ENCODE data around the gene TEKT1. TPM values are rescaled to one million over a fixed set of nuclear protein-coding genes. Genes with fewer than 3 reads are reported as not detected.
A peak's percentile ranks its signal among the peaks of the same experiment; 100 is the strongest.
"Not testable (repeated sequence)": the region's sequence is repeated elsewhere in the genome, so short reads cannot be mapped to it uniquely, and the experiment has no call there.

Gene TEKT1
- total RNA-seq, 8 experiments from 2014 or later = 0.05 to 17.0 (median 0.17) TPM; not detected in 3

GRCh38 chr17:6779411-6779810 is 52.1 kb downstream of the TEKT1 start:
- WGBS, 10 experiments = 0 to 60% (median 36%) methylated on average over 1 to 2 of the region's 2 CpGs; no CpG with 5 or more reads in 4 of the 10 experiments

DNA sequence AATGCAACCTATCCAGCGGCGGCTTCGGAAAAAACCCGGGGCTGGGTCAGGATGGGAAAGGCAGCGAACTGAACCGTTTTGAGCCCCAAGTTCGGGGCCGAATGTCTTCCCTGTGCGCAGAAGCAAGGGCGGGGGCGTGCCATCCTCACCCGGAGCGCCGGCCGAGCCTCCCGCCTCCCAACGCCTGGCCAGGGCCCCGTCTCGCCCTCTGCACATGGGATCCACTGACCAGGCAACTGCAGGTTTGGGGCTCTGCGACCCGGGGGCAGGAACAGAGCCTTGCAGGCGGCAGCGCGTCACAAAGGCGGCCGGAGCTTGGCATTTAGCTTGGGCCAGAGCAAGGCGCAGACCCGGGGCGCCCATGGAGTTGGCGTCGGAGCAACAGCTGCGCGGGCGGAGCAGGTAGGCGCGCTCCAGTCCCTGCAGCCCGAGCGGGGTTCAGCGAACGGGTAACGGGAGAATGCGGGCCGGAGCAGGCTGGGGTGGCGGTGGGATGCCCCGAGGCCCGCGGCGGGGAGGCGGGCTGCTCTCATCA is 55.6 kb downstream of the TEKT1 start, which contains the start of gene FBXO39:
Gene FBXO39 (plus strand): TSS at position 345 of the 535 bp plus-strand sequence. CDS start 3,654 bp downstream, outside the sequence.
- H3K27ac ChIP-seq = no peak within 1 kb of the TSS
- peaks cover 0 to 4% of the 10 kb centered on the region in 2 donors for H3K4me1 ChIP-seq (replicated peaks in 1 of 2)
- H3K4me3 ChIP-seq = no peak within 1 kb of the TSS
- peak in 1 of 8 experiments; percentile 60 for ATAC-seq (replicated peaks in 6 of 8)
- in situ Hi-C loops (cut with MboI; ENCODE audit: low pct_unique_long_range_greater_than_20kb in 2 of 9, low sequenced_read_pairs in 9 of 9, unreplicated experiment in 9 of 9) = no loop called here
- WGBS, 10 experiments = 0 to 25% (median 4%) methylated on average over 4 to 11 of the region's 49 CpGs; no CpG with 5 or more reads in 6 of the 10 experiments

More at GRCh38 chr17:6779411-6779810, 52.1 kb downstream of the TEKT1 start:
- H3K4me3 ChIP-seq = no peak overlapping the region
- H3K4me1 ChIP-seq (replicated peaks in 1 of 2) = peaks cover 0 to 4% of the 10 kb centered on the region in 2 donors
- in situ Hi-C loops (cut with MboI; ENCODE audit: low pct_unique_long_range_greater_than_20kb in 2 of 9, low sequenced_read_pairs in 9 of 9, unreplicated experiment in 9 of 9) = no loop called here
- no peak for ATAC-seq (replicated peaks in 6 of 8)
- no peak overlapping the region for H3K27ac ChIP-seq

GRCh38 chr17:6774906-6775305 is 56.6 kb downstream of the TEKT1 start:
- WGBS, 10 experiments = 30 to 97% (median 83%) methylated on average over 2 to 7 of the region's 8 CpGs; no CpG with 5 or more reads in 1 of the 10 experiments
- not testable (repeated sequence) for ATAC-seq (replicated peaks in 6 of 8)

DNA sequence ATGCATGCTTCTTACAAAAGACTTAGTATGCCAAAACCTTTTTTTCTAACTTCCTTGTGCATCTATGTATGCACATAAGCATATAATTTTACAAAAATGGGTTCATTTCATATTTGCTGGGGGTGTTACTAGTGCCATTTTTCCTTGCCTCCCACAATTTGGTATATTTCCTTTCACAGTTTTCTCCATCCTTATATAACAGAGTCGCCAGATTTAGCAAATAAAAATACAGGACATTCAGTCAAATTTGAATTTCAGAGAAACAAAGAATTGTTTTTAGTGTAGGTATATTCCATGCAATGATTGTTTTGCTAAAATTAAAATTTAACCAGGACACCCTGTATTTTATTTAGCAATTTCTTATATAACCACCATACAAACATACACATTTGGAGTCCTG is 59.5 kb downstream of the TEKT1 start:
- no peak overlapping the region for H3K27ac ChIP-seq
- ATAC-seq (replicated peaks in 6 of 8) = no peak
- WGBS, 10 experiments = 40 to 100% (median 56%) methylated on average over 1 of the region's 1 CpG; no CpG with 5 or more reads in 3 of the 10 experiments
- no peak overlapping the region for H3K4me3 ChIP-seq
- peaks cover 0 to 4% of the 10 kb centered on the region in 2 donors for H3K4me1 ChIP-seq (replicated peaks in 1 of 2)
- in situ Hi-C loops (cut with MboI; ENCODE audit: low pct_unique_long_range_greater_than_20kb in 2 of 9, low sequenced_read_pairs in 9 of 9, unreplicated experiment in 9 of 9) = no loop called here

More at GRCh38 chr17:6774906-6775305, 56.6 kb downstream of the TEKT1 start:
- H3K4me1 ChIP-seq (replicated peaks in 1 of 2); in situ Hi-C loops (cut with MboI; ENCODE audit: low pct_unique_long_range_greater_than_20kb in 2 of 9, low sequenced_read_pairs in 9 of 9, unreplicated experiment in 9 of 9); H3K27ac ChIP-seq; H3K4me3 ChIP-seq: not testable (repeated sequence)

GRCh38 chr17:6768447-6768846 is 63.1 kb downstream of the TEKT1 start:
- Histone ChIP-seq H3K4me1 (replicated peaks in 1 of 2) (no peaks in the 10 kb centered on the region), H3K4me3 (no peak overlapping the region), H3K27ac (no peak overlapping the region)
- in situ Hi-C loops (cut with MboI; ENCODE audit: low pct_unique_long_range_greater_than_20kb in 2 of 9, low sequenced_read_pairs in 9 of 9, unreplicated experiment in 9 of 9) = loop anchor here in 1 of 9 experiments (10.0 kb wide), 1 partner anchor 104 kb away; no protein-coding TSS in a partner anchor
- 56 to 100% (median 83%) methylated on average over 1 to 2 of the region's 2 CpGs for WGBS, 10 experiments
- no peak for ATAC-seq (replicated peaks in 6 of 8)

DNA sequence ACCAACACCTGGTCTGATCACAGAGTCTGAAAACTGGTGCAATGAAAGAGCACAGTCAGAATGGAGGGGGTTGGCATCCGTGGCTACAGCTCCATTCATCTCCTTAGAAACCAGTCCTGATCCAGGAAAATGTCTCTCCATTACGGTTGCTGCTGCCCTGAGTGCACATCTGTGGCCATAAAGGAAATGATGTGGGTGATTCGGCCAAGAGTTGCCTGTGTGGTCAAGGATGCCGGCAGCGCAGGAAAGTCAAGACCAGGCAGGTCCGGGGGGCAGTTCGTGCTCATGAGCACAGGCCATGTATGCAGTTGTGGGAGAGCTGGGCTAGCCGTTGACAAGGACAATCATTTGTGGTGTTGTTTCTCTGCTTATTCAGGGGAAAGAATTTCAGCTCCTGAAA is 69.8 kb downstream of the TEKT1 start:
- ATAC-seq (replicated peaks in 6 of 8) = peak in 3 of 8 experiments; percentile 45 to 97 (median 69)
- Histone ChIP-seq H3K4me1 (replicated peaks in 1 of 2) (peaks cover 0 to 8% of the 10 kb centered on the region in 2 donors), H3K27ac (no peak overlapping the region), H3K4me3 (no peak overlapping the region)
- WGBS, 10 experiments = 20 to 84% (median 63%) methylated on average over 1 to 8 of the region's 8 CpGs; no CpG with 5 or more reads in 4 of the 10 experiments
- in situ Hi-C loops (cut with MboI; ENCODE audit: low pct_unique_long_range_greater_than_20kb in 2 of 9, low sequenced_read_pairs in 9 of 9, unreplicated experiment in 9 of 9) = loop anchor here in 1 of 9 experiments (10.0 kb wide), 1 partner anchor 97 kb away; no protein-coding TSS in a partner anchor

DNA sequence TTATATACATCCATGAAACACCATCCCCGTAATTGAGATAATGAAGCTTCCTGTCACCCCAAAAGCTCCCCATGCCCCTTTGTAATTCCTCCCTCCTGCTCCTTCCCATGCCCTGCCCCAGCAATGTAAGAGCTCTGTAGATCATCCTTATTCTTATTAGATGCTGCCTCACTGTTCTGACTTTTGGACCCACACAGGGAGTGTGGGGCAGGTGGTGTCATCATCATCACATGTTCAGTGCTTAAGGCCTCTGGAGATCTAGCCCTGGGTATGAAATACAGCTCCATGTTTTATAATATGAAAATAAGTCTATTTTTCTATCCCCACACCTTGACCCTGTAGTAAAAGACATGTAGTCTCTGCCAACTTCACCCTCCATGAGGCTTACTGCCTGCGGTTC is 73.8 kb downstream of the TEKT1 start:
- Histone ChIP-seq H3K4me1 (replicated peaks in 1 of 2) (peaks cover 0 to 19% of the 10 kb centered on the region in 2 donors), H3K27ac (no peak overlapping the region), H3K4me3 (no peak overlapping the region)
- ATAC-seq (replicated peaks in 6 of 8) = no peak
- 55 to 100% (median 71%) methylated on average over 1 to 2 of the region's 2 CpGs; no CpG with 5 or more reads in 3 of the 10 experiments for WGBS, 10 experiments
- in situ Hi-C loops (cut with MboI; ENCODE audit: low pct_unique_long_range_greater_than_20kb in 2 of 9, low sequenced_read_pairs in 9 of 9, unreplicated experiment in 9 of 9) = no loop called here

GRCh38 chr17:6756425-6757031 is 75.0 kb downstream of the TEKT1 start:
- peak in 1 of 8 experiments; percentile 4 for ATAC-seq (replicated peaks in 6 of 8)
- H3K4me3 ChIP-seq = no peak overlapping the region
- in situ Hi-C loops (cut with MboI; ENCODE audit: low pct_unique_long_range_greater_than_20kb in 2 of 9, low sequenced_read_pairs in 9 of 9, unreplicated experiment in 9 of 9) = no loop called here

DNA sequence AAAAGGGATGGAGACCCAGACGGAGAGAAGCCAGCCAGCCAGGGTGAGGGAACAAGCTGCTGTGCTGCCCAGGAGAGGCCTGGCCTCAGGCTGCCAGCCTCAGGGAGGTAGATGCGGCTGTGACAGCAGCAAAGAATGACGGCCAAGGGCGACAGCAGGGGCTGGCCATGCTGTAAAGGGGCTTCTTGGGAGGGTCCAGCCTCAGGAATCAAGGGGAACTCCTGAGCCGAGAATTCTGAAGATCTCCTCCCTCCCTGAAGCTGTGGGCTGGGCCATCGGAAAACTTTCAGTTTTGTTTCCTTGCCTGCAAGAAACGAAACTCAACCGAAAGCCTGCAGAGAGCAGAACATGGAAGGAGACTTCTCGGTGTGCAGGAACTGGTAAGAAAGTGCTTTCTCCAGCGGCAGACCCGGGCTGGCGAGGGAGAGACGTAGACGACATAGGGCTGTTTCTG is 75.8 kb downstream of the TEKT1 start, which contains the start of gene XAF1:
Gene XAF1 (plus strand): TSS at position 316 of the 454 bp plus-strand sequence. CDS start 33 bp downstream, at position 349.
- no peak within 1 kb of the TSS for H3K27ac ChIP-seq
- peaks cover 0 to 18% of the 10 kb centered on the region in 2 donors for H3K4me1 ChIP-seq (replicated peaks in 1 of 2)
- in situ Hi-C loops (cut with MboI; ENCODE audit: low pct_unique_long_range_greater_than_20kb in 2 of 9, low sequenced_read_pairs in 9 of 9, unreplicated experiment in 9 of 9) = no loop called here
- peak in 3 of 8 experiments; percentile 66 to 77 (median 74) for ATAC-seq (replicated peaks in 6 of 8)
- no peak within 1 kb of the TSS for H3K4me3 ChIP-seq
- WGBS, 10 experiments = 5 to 87% (median 51%) methylated on average over 1 to 8 of the region's 14 CpGs; no CpG with 5 or more reads in 1 of the 10 experiments

More at GRCh38 chr17:6756425-6757031, 75.0 kb downstream of the TEKT1 start:
- no peak overlapping the region for H3K27ac ChIP-seq
- peaks cover 0 to 21% of the 10 kb centered on the region in 2 donors for H3K4me1 ChIP-seq (replicated peaks in 1 of 2)
- WGBS, 10 experiments = 60 to 100% (median 83%) methylated on average over 1 to 4 of the region's 13 CpGs; no CpG with 5 or more reads in 5 of the 10 experiments

- no peak overlapping the region for H3K4me3 ChIP-seq
- peaks cover 0 to 18% of the 10 kb centered on the region in 2 donors for H3K4me1 ChIP-seq (replicated peaks in 1 of 2)
- H3K27ac ChIP-seq = no peak overlapping the region
- 6 to 90% (median 74%) methylated on average over 1 to 5 of the region's 5 CpGs; no CpG with 5 or more reads in 4 of the 10 experiments for WGBS, 10 experiments
- in situ Hi-C loops (cut with MboI; ENCODE audit: low pct_unique_long_range_greater_than_20kb in 2 of 9, low sequenced_read_pairs in 9 of 9, unreplicated experiment in 9 of 9) = no loop called here
- peak in 3 of 8 experiments; percentile 23 to 55 (median 49) for ATAC-seq (replicated peaks in 6 of 8)
Observed at GRCh38 chr17:6755281-6755680, 76.2 kb downstream of the TEKT1 start.

GRCh38 chr17:6753546-6753945 is 78.0 kb downstream of the TEKT1 start:
- peak overlapping the region in 1 of 2 donors; percentile 44 for H3K27ac ChIP-seq
- H3K4me1 ChIP-seq (replicated peaks in 1 of 2) = peaks cover 0 to 18% of the 10 kb centered on the region in 2 donors
- WGBS, 10 experiments = 60 to 90% (median 80%) methylated on average over 1 to 5 of the region's 6 CpGs; no CpG with 5 or more reads in 3 of the 10 experiments
- peak in 1 of 8 experiments; percentile 3 for ATAC-seq (replicated peaks in 6 of 8)
- H3K4me3 ChIP-seq = no peak overlapping the region
- in situ Hi-C loops (cut with MboI; ENCODE audit: low pct_unique_long_range_greater_than_20kb in 2 of 9, low sequenced_read_pairs in 9 of 9, unreplicated experiment in 9 of 9) = no loop called here

GRCh38 chr17:6753006-6753445 is 78.5 kb downstream of the TEKT1 start:
- WGBS, 10 experiments = 0 to 67% (median 35%) methylated on average over 1 to 6 of the region's 9 CpGs; no CpG with 5 or more reads in 2 of the 10 experiments

More at GRCh38 chr17:6753006-6753445, 78.5 kb downstream of the TEKT1 start:
- ATAC-seq (replicated peaks in 6 of 8) = peak in 5 of 8 experiments; percentile 35 to 98 (median 96)
- Histone ChIP-seq H3K27ac (peak overlapping the region in 1 of 2 donors; percentile 44), H3K4me1 (replicated peaks in 1 of 2) (peaks cover 0 to 18% of the 10 kb centered on the region in 2 donors), H3K4me3 (no peak overlapping the region)
- in situ Hi-C loops (cut with MboI; ENCODE audit: low pct_unique_long_range_greater_than_20kb in 2 of 9, low sequenced_read_pairs in 9 of 9, unreplicated experiment in 9 of 9) = no loop called here
